ENCODE data around the gene S100A2.
A peak's percentile ranks its signal among the peaks of the same experiment; 100 is the strongest.

The S100A2 gene

GRCh38 chr1:153552335-153552734 is 13.3 kb downstream of the S100A2 start:
- no peak overlapping the region for H2BK5ac ChIP-seq (ENCODE audit: low read length)
- H3K4me3 ChIP-seq (ENCODE audit: low read length in 2 of 2): no peak overlapping the region
- no peak overlapping the region for H4K8ac ChIP-seq (ENCODE audit: low read depth, low read length)
- no peak overlapping the region for H2BK15ac ChIP-seq (ENCODE audit: low read length)
- H2BK12ac ChIP-seq (ENCODE audit: low read length): no peak overlapping the region
- H4K91ac ChIP-seq (ENCODE audit: low read depth, low read length, poor library complexity): no peak overlapping the region
- no peak overlapping the region for H3K4ac ChIP-seq (ENCODE audit: low read length)
- H3K9me3 ChIP-seq (replicated peaks in 1 of 2; ENCODE audit: control insufficient read depth in 2 of 2, insufficient read depth in 1 of 2, low read depth in 1 of 2, low read length in 2 of 2): no peaks in the 10 kb centered on the region
- no peak overlapping the region for H3K4me2 ChIP-seq (ENCODE audit: insufficient read depth, low read length, poor library complexity, severe bottlenecking)
- peaks cover 0 to 26% (median 0%) of the 10 kb centered on the region in 3 experiments for H3K27me3 ChIP-seq (ENCODE audit: control insufficient read depth in 3 of 3, insufficient read depth in 3 of 3, low read depth in 1 of 3, low read length in 3 of 3)
- H3K27ac ChIP-seq (replicated peaks; ENCODE audit: low read length): no peak overlapping the region
- no peak overlapping the region for H3K18ac ChIP-seq (ENCODE audit: low read length)
- no peak overlapping the region for H3K9ac ChIP-seq (ENCODE audit: low read depth, low read length, poor library complexity)
- no peak for DNase-seq (ENCODE audit: low spot score)
- no peak overlapping the region for H2AFZ ChIP-seq (ENCODE audit: low read length)
- H3K14ac ChIP-seq (ENCODE audit: low read length): no peak overlapping the region
- H3K36me3 ChIP-seq (replicated peaks in 1 of 2; ENCODE audit: control insufficient read depth in 2 of 2, insufficient read depth in 2 of 2, low read length in 2 of 2): no peaks in the 10 kb centered on the region
- H3K79me1 ChIP-seq (ENCODE audit: low read depth, low read length): no peaks in the 10 kb centered on the region
- no peak overlapping the region for H3K23ac ChIP-seq (ENCODE audit: low read depth, low read length, poor library complexity)
- WGBS, 2 donors (ENCODE audit: extremely low coverage in 2 of 2, insufficient read length in 2 of 2, insufficient replicate concordance in 1 of 2): no CpG with 5 or more reads among the region's 8 CpGs
- peaks cover 3 to 13% of the 10 kb centered on the region in 2 donors for H3K4me1 ChIP-seq (ENCODE audit: control insufficient read depth in 2 of 2, insufficient read depth in 1 of 2, low read depth in 1 of 2, low read length in 2 of 2)
- no peak overlapping the region for H2BK120ac ChIP-seq (ENCODE audit: low read depth, low read length)
- H2AK5ac ChIP-seq (ENCODE audit: low read depth, low read length): no peak overlapping the region

GRCh38 chr1:153550827-153551500 is 14.7 kb downstream of the S100A2 start:
- no peak overlapping the region for H2AK5ac ChIP-seq (ENCODE audit: low read depth, low read length)
- H4K8ac ChIP-seq (ENCODE audit: low read depth, low read length): no peak overlapping the region
- no peak overlapping the region for H2BK120ac ChIP-seq (ENCODE audit: low read depth, low read length)
- WGBS, 2 donors (ENCODE audit: extremely low coverage in 2 of 2, insufficient read length in 2 of 2, insufficient replicate concordance in 1 of 2): no CpG with 5 or more reads among the region's 10 CpGs
- H3K4ac ChIP-seq (ENCODE audit: low read length): no peak overlapping the region
- H3K18ac ChIP-seq (ENCODE audit: low read length): no peak overlapping the region
- no peak overlapping the region for H3K14ac ChIP-seq (ENCODE audit: low read length)
- no peaks in the 10 kb centered on the region for H3K79me1 ChIP-seq (ENCODE audit: low read depth, low read length)
- no peak overlapping the region for H4K91ac ChIP-seq (ENCODE audit: low read depth, low read length, poor library complexity)
- H3K36me3 ChIP-seq (replicated peaks in 1 of 2; ENCODE audit: control insufficient read depth in 2 of 2, insufficient read depth in 2 of 2, low read length in 2 of 2): no peaks in the 10 kb centered on the region
- no peak overlapping the region for H2BK5ac ChIP-seq (ENCODE audit: low read length)
- no peak overlapping the region for H2BK15ac ChIP-seq (ENCODE audit: low read length)
- no peak overlapping the region for H2BK12ac ChIP-seq (ENCODE audit: low read length)
- no peaks in the 10 kb centered on the region for H3K9me3 ChIP-seq (replicated peaks in 1 of 2; ENCODE audit: control insufficient read depth in 2 of 2, insufficient read depth in 1 of 2, low read depth in 1 of 2, low read length in 2 of 2)
- no peak overlapping the region for H2AFZ ChIP-seq (ENCODE audit: low read length)
- no peak for DNase-seq (ENCODE audit: low spot score)
- H3K23ac ChIP-seq (ENCODE audit: low read depth, low read length, poor library complexity): no peak overlapping the region
- H3K4me1 ChIP-seq (ENCODE audit: control insufficient read depth in 2 of 2, insufficient read depth in 1 of 2, low read depth in 1 of 2, low read length in 2 of 2): peaks cover 3 to 21% of the 10 kb centered on the region in 2 donors
- no peak overlapping the region for H3K4me2 ChIP-seq (ENCODE audit: insufficient read depth, low read length, poor library complexity, severe bottlenecking)
- H3K9ac ChIP-seq (ENCODE audit: low read depth, low read length, poor library complexity): peak overlapping the region; percentile 32
- H3K27ac ChIP-seq (replicated peaks; ENCODE audit: low read length): no peak overlapping the region
- peaks cover 0 to 30% (median 0%) of the 10 kb centered on the region in 3 experiments for H3K27me3 ChIP-seq (ENCODE audit: control insufficient read depth in 3 of 3, insufficient read depth in 3 of 3, low read depth in 1 of 3, low read length in 3 of 3)
- no peak overlapping the region for H3K4me3 ChIP-seq (ENCODE audit: low read length in 2 of 2)

- Histone ChIP-seq H2BK120ac (ENCODE audit: low read depth, low read length) (no peak overlapping the region), H4K91ac (ENCODE audit: low read depth, low read length, poor library complexity) (no peak overlapping the region), H3K4me3 (ENCODE audit: low read length in 2 of 2) (no peak overlapping the region), H4K8ac (ENCODE audit: low read depth, low read length) (no peak overlapping the region), H3K9ac (ENCODE audit: low read depth, low read length, poor library complexity) (no peak overlapping the region), H2AK5ac (ENCODE audit: low read depth, low read length) (no peak overlapping the region), H3K27me3 (ENCODE audit: control insufficient read depth in 3 of 3, insufficient read depth in 3 of 3, low read depth in 1 of 3, low read length in 3 of 3) (peaks cover 0 to 30% (median 0%) of the 10 kb centered on the region in 3 experiments), H2BK15ac (ENCODE audit: low read length) (no peak overlapping the region), H2BK12ac (ENCODE audit: low read length) (no peak overlapping the region), H2BK5ac (ENCODE audit: low read length) (no peak overlapping the region), H3K4ac (ENCODE audit: low read length) (no peak overlapping the region), H3K14ac (ENCODE audit: low read length) (no peak overlapping the region), H3K36me3 (replicated peaks in 1 of 2; ENCODE audit: control insufficient read depth in 2 of 2, insufficient read depth in 2 of 2, low read length in 2 of 2) (no peaks in the 10 kb centered on the region), H3K4me1 (ENCODE audit: control insufficient read depth in 2 of 2, insufficient read depth in 1 of 2, low read depth in 1 of 2, low read length in 2 of 2) (peaks cover 6 to 27% of the 10 kb centered on the region in 2 donors), H3K27ac (replicated peaks; ENCODE audit: low read length) (no peak overlapping the region), H2AFZ (ENCODE audit: low read length) (no peak overlapping the region), H3K18ac (ENCODE audit: low read length) (peak overlapping the region; percentile 15), H3K4me2 (ENCODE audit: insufficient read depth, low read length, poor library complexity, severe bottlenecking) (no peak overlapping the region), H3K9me3 (replicated peaks in 1 of 2; ENCODE audit: control insufficient read depth in 2 of 2, insufficient read depth in 1 of 2, low read depth in 1 of 2, low read length in 2 of 2) (no peaks in the 10 kb centered on the region), H3K23ac (ENCODE audit: low read depth, low read length, poor library complexity) (no peak overlapping the region), H3K79me1 (ENCODE audit: low read depth, low read length) (no peaks in the 10 kb centered on the region)
- no peak for DNase-seq (ENCODE audit: low spot score)
- WGBS, 2 donors (ENCODE audit: extremely low coverage in 2 of 2, insufficient read length in 2 of 2, insufficient replicate concordance in 1 of 2): no CpG with 5 or more reads among the region's 4 CpGs
These were observed 15.3 kb downstream of the S100A2 start for GRCh38 chr1:153550398-153550758.

GRCh38 chr1:153549741-153550397 is 15.8 kb downstream of the S100A2 start:
- Histone ChIP-seq H3K4me1 (ENCODE audit: control insufficient read depth in 2 of 2, insufficient read depth in 1 of 2, low read depth in 1 of 2, low read length in 2 of 2) (peaks cover 10 to 30% of the 10 kb centered on the region in 2 donors), H2AFZ (ENCODE audit: low read length) (no peak overlapping the region), H2AK5ac (ENCODE audit: low read depth, low read length) (peak overlapping the region; percentile 53), H3K4ac (ENCODE audit: low read length) (no peak overlapping the region), H2BK5ac (ENCODE audit: low read length) (no peak overlapping the region), H2BK12ac (ENCODE audit: low read length) (no peak overlapping the region), H3K23ac (ENCODE audit: low read depth, low read length, poor library complexity) (no peak overlapping the region), H3K9me3 (replicated peaks in 1 of 2; ENCODE audit: control insufficient read depth in 2 of 2, insufficient read depth in 1 of 2, low read depth in 1 of 2, low read length in 2 of 2) (no peaks in the 10 kb centered on the region), H2BK120ac (ENCODE audit: low read depth, low read length) (no peak overlapping the region), H3K4me3 (ENCODE audit: low read length in 2 of 2) (no peak overlapping the region), H3K4me2 (ENCODE audit: insufficient read depth, low read length, poor library complexity, severe bottlenecking) (no peak overlapping the region), H2BK15ac (ENCODE audit: low read length) (no peak overlapping the region), H3K79me1 (ENCODE audit: low read depth, low read length) (no peaks in the 10 kb centered on the region), H4K91ac (ENCODE audit: low read depth, low read length, poor library complexity) (no peak overlapping the region), H3K36me3 (replicated peaks in 1 of 2; ENCODE audit: control insufficient read depth in 2 of 2, insufficient read depth in 2 of 2, low read length in 2 of 2) (no peaks in the 10 kb centered on the region), H3K14ac (ENCODE audit: low read length) (no peak overlapping the region), H3K27ac (replicated peaks; ENCODE audit: low read length) (no peak overlapping the region), H4K8ac (ENCODE audit: low read depth, low read length) (no peak overlapping the region), H3K27me3 (ENCODE audit: control insufficient read depth in 3 of 3, insufficient read depth in 3 of 3, low read depth in 1 of 3, low read length in 3 of 3) (peaks cover 0 to 30% (median 0%) of the 10 kb centered on the region in 3 experiments), H3K18ac (ENCODE audit: low read length) (peak overlapping the region; percentile 20), H3K9ac (ENCODE audit: low read depth, low read length, poor library complexity) (no peak overlapping the region)
- WGBS, 2 donors (ENCODE audit: extremely low coverage in 2 of 2, insufficient read length in 2 of 2, insufficient replicate concordance in 1 of 2): no CpG with 5 or more reads among the region's 6 CpGs
- no peak for DNase-seq (ENCODE audit: low spot score)

Data from neuronal stem cell (in vitro differentiated cells).